Prostate gland (tissue), 2 donors: Measurements from ENCODE around the gene TXNDC15. TPM values are rescaled to one million over a fixed set of nuclear protein-coding genes. Genes with fewer than 3 reads are reported as not detected.
A peak's percentile ranks its signal among the peaks of the same experiment; 100 is the strongest.
"Not testable (repeated sequence)": the region's sequence is repeated elsewhere in the genome, so short reads cannot be mapped to it uniquely, and the experiment has no call there.

Experiments
- DNase-seq: peaks from one replicate; pipeline ENCODE4 v3.0.0-alpha.2; 2019; ENCODE audit warnings: low spot score
- H3K27ac ChIP-seq, 2 donors: fragments of 200-600 bp; sonication (generic); 2 replicates each; pipeline ENCODE4 v1.5.1; 2017 to 2019
- H3K27me3 ChIP-seq: fragments of 200-600 bp; sonication (generic); replicated peaks from 2 replicates; pipeline ENCODE4 v1.5.1; 2019; ENCODE audit not compliant: insufficient read depth
- H3K36me3 ChIP-seq, 2 donors: fragments of 200-600 bp; sonication (generic); 1 replicate in 1 of 2; 2 replicates in 1 of 2; pipeline versions ENCODE4 v1.5.1 to v1.8.1; 2017 to 2019
- H3K4me1 ChIP-seq: fragments of 200-600 bp; sonication (generic); replicated peaks from 2 replicates; pipeline ENCODE4 v1.5.1; 2019
- H3K4me3 ChIP-seq, 2 donors: fragments of 200-600 bp; sonication (generic); 2 replicates each; pipeline ENCODE4 v1.5.1; 2017 to 2019
- H3K9me3 ChIP-seq: fragments of 200-600 bp; sonication (generic); 2 replicates; pipeline ENCODE4 v1.5.1; 2017
- POLR2A ChIP-seq: fragments of 450-650 bp; IDR thresholded peaks from one replicate; pipeline ENCODE4 v1.6.1; 2016; ENCODE audit warnings: antibody characterized with exemption, mild to moderate bottlenecking
- POLR2AphosphoS5 ChIP-seq: sonication (generic); formaldehyde crosslinking; IDR thresholded peaks from one replicate; pipeline ENCODE4 v1.6.1; 2017; ENCODE audit warnings: antibody characterized with exemption
- WGBS: methylation state at CpG from one replicate; pipeline ENCODE4 v1.1.5; 2018; 5-methylcytosine and 5-hydroxymethylcytosine counted together
- intact Hi-C: fragments of 100-400 bp; cut with DNase I; formaldehyde crosslinking; loops from one replicate; pipeline ENCODE4 v1.14.2; 2022
- total RNA-seq, 2 donors: library from RNA; depleted of rRNA; stranded (reverse); fragments of >200 nt; gene quantifications; one replicate each; pipeline ENCODE4 v1.1.0, GENCODE V29; 2016
- TF ChIP-seq, protein P1 (sequence below), 4 experiments: fragments of 200-600 bp in 2 of 4; fragments of 450-650 bp in 2 of 4; sonication (generic) in 2 of 4; IDR thresholded peaks; 1 replicate in 3 of 4; 2 replicates in 1 of 4; pipeline ENCODE4 v1.5.1; 2016 to 2019; ENCODE audit warnings: antibody characterized with exemption in 4 of 4, mild to moderate bottlenecking in 2 of 4, moderate library complexity in 2 of 4

Gene TXNDC15
- total RNA-seq, 2 donors from 2014 or later, result 76.1 to 132 TPM

DNA sequence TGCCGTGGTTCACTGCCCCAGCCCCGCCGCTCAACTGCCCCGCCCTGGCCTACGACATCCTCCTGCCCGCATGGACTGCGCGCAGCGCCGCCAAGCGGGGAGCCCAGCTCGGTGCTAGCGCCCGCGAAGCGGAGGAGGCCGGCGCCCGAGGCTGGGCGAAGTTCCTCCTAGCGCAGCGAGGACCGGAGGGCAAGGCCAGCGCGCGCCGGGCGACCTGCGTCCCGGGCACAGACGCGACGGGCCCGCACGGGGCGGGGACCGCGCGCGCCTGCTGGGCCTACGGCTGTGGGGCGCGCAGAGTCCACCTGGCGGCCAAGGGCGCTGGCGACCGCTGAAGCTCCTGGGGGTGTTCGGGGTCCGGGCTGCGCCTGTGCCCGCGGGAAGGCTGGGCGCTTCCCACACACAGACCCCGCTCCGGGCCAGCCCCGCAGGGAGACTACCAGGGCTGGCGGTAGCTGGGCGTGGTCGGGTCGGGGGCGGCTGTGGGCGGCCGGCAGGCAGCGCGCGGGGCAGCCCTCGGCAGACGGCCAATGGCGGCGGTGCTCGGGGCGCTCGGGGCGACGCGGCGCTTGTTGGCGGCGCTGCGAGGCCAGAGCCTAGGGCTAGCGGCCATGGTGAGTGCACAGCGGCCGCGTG, 30.6 kb downstream of the TXNDC15 start, which contains the start of gene PCBD2:
TSS of gene PCBD2 (plus strand) at position 522 of the 636 bp plus-strand sequence. CDS start at position 531, 9 bp downstream.
- peak within 1 kb of the TSS; percentile 85 to 87 for H3K4me3 ChIP-seq
- peak; percentile 86 for DNase-seq
- H3K27ac ChIP-seq, result peak within 1 kb of the TSS; percentile 93 to 95
- TF ChIP-seq, protein P1, sequence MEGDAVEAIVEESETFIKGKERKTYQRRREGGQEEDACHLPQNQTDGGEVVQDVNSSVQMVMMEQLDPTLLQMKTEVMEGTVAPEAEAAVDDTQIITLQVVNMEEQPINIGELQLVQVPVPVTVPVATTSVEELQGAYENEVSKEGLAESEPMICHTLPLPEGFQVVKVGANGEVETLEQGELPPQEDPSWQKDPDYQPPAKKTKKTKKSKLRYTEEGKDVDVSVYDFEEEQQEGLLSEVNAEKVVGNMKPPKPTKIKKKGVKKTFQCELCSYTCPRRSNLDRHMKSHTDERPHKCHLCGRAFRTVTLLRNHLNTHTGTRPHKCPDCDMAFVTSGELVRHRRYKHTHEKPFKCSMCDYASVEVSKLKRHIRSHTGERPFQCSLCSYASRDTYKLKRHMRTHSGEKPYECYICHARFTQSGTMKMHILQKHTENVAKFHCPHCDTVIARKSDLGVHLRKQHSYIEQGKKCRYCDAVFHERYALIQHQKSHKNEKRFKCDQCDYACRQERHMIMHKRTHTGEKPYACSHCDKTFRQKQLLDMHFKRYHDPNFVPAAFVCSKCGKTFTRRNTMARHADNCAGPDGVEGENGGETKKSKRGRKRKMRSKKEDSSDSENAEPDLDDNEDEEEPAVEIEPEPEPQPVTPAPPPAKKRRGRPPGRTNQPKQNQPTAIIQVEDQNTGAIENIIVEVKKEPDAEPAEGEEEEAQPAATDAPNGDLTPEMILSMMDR (IDR thresholded peaks at IDR 0.05), result peak; percentile 67 to 97 (median 84)
- peak; percentile 56 for TF ChIP-seq POLR2AphosphoS5
- peak; percentile 39 for TF ChIP-seq POLR2A
- no peaks in the 10 kb centered on the region for H3K27me3 ChIP-seq
- no peaks in the 10 kb centered on the region for H3K4me1 ChIP-seq
- under 1% methylated on average over 43 of the region's 84 CpGs for WGBS
- H3K9me3 ChIP-seq, result no peaks in the 10 kb centered on the region
- H3K36me3 ChIP-seq, result no peaks in the 10 kb centered on the region
- intact Hi-C loops, result loop anchor here (2.0 to 10.0 kb wide), 5 partner anchors 30 to 288 kb away; partner anchors contain the start of genes C5orf24, CAMLG and TXNDC15

DNA sequence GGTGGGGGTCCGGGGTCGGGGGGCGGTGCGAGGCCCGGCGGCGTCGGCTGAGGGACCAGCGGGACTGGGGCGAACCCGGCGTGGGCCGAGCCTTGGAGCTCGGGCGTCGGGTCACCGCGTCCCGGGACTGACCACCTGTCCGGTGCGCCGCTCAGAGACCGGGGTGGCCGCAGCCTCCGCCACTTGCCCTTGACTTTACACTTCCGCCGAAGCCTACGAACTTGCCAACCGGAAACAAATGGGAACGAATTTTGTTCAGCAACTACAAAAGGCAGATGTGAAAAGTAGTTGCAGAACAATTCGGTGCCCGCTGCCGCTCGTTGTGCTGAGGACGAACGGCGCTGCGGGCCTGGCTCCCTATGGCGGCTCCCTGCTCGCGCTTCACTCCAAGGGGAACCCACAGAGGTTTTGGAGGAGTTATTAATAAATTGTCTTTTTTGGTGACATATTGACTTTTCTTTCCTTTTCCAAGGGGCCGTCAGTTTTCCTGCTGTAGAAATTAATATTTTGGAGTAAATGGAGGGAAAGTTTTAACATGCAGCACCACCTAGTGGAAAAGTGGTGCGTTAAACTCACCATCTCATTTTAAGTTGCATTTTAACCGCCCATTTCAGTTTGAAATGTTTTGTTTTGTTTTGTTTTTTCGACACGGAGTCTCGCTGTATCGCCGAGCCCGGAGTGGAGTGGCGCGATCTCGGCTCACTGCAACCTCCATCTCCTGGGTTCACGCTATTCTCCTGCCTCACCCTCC, 31.2 kb downstream of the TXNDC15 start:
- intact Hi-C loops, result loop anchor here (2.0 to 10.0 kb wide), 5 partner anchors 31 to 287 kb away; partner anchors contain the start of genes C5orf24, CAMLG and TXNDC15
- Histone ChIP-seq H3K36me3 (no peaks in the 10 kb centered on the region), H3K9me3 (no peaks in the 10 kb centered on the region), H3K27ac (peak overlapping the region; percentile 93 to 95), H3K4me1 (no peaks in the 10 kb centered on the region), H3K4me3 (peak overlapping the region; percentile 85 to 87), H3K27me3 (no peaks in the 10 kb centered on the region)
- TF ChIP-seq, protein P1 (IDR thresholded peaks at IDR 0.05), result peak; percentile 50 to 80 (median 78)
- TF ChIP-seq POLR2A (no peak), POLR2AphosphoS5 (no peak)
- DNase-seq, result peak; percentile 43
- under 1% methylated on average over 54 of the region's 54 CpGs for WGBS

DNA sequence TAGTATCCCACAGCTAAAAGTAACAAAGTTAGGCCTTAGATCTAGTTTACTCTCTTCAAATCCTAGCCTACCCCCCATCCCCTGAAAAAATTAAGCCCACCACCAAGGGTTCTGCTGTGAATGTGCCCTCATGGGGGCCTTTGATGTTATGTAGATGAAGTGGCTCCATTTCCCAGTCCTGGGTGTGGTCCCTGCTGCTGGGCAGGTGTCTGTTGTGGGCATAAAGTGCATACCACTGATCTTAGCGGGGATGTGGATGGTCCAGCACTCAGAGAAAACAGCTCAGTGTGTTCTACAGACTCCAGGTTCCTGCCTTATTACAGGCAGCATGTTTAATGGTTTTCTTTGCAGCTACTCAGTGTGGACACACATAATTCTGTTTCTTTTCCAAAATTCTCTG, 32.6 kb downstream of the TXNDC15 start:
- no peak for DNase-seq
- H3K36me3 ChIP-seq, result no peaks in the 10 kb centered on the region
- no peak for TF ChIP-seq POLR2AphosphoS5
- TF ChIP-seq, protein P1 (IDR thresholded peaks at IDR 0.05), result no peak
- TF ChIP-seq POLR2A, result no peak
- intact Hi-C loops, result loop anchor here (5.0 to 10.0 kb wide), 3 partner anchors 60 to 285 kb away; partner anchors contain the start of gene C5orf24
- H3K27ac ChIP-seq, result no peak overlapping the region
- no peaks in the 10 kb centered on the region for H3K27me3 ChIP-seq
- no peaks in the 10 kb centered on the region for H3K9me3 ChIP-seq
- H3K4me1 ChIP-seq, result no peaks in the 10 kb centered on the region
- H3K4me3 ChIP-seq, result no peak overlapping the region
- WGBS, result 90% methylated on average over 1 of the region's 1 CpG

DNA sequence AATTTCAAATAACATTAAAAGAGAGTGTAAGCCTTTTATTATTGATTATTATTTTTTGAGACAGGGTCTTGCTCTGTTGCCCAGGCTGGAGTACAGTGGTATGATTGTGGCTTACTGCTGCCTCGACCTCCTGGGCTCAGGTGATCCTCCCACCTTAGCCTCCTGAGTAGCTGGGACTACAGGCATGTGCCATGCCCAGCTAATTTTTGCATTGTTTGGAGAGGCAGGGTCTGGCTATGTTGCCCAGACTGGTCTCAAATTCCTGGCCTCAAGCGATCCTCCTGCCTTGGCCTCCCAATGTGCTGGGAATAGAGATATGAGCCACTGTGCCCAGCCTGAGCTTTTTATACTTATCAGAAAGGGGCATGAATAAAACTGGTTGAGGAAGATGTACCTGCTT, 36.6 kb downstream of the TXNDC15 start:
- H3K36me3 ChIP-seq, H3K9me3 ChIP-seq, DNase-seq, H3K27ac ChIP-seq, intact Hi-C loops, H3K27me3 ChIP-seq, H3K4me3 ChIP-seq, H3K4me1 ChIP-seq: not testable (repeated sequence)
- 96% methylated on average over 2 of the region's 2 CpGs for WGBS
